Endothelial cell of umbilical vein (primary cell): ENCODE results near the gene HSPB6.

Experiments used
- EZH2 ChIP-seq: IDR thresholded peaks from 2 replicates; pipeline ENCODE4 v1.6.1; 2012; ENCODE audit warnings: borderline replicate concordance, low read depth, mild to moderate bottlenecking, moderate library complexity, low read length, inconsistent platforms; ENCODE audit not compliant: severe bottlenecking
- FOS ChIP-seq: IDR thresholded peaks from 2 replicates; pipeline ENCODE4 v1.6.1; 2011; ENCODE audit warnings: mild to moderate bottlenecking, low read length, moderate library complexity, borderline replicate concordance; ENCODE audit not compliant: insufficient read depth
- GATA2 ChIP-seq: IDR thresholded peaks from 2 replicates; pipeline ENCODE4 v1.7.0; 2011; ENCODE audit warnings: low read depth, mild to moderate bottlenecking, moderate library complexity, mixed read lengths, low read length; ENCODE audit not compliant: insufficient read length, insufficient read depth
- JUN ChIP-seq: IDR thresholded peaks from 2 replicates; pipeline ENCODE4 v1.6.1; 2011; ENCODE audit warnings: borderline replicate concordance, low read depth; ENCODE audit not compliant: insufficient read length, insufficient read depth
- POLR2A ChIP-seq: IDR thresholded peaks from 2 replicates; pipeline ENCODE4 v1.6.1; 2012; ENCODE audit warnings: low read depth, mild to moderate bottlenecking, control low read depth, low read length
- POLR2AphosphoS5 ChIP-seq: IDR thresholded peaks from 2 replicates; pipeline ENCODE4 v1.6.1; 2012; ENCODE audit warnings: low read depth, mild to moderate bottlenecking, control low read depth, low read length, moderate library complexity; ENCODE audit not compliant: insufficient read depth
- TF ChIP-seq, protein P1 (sequence below), 2 donors: IDR thresholded peaks; 1 replicate in 1 of 2; 2 replicates in 1 of 2; pipeline ENCODE4 v1.5.1; 2011; ENCODE audit warnings: low read length in 2 of 2, mild to moderate bottlenecking in 2 of 2, moderate library complexity in 2 of 2, control low read depth in 1 of 2, inconsistent platforms in 1 of 2, low read depth in 1 of 2; ENCODE audit not compliant: insufficient read depth in 1 of 2; ENCODE audit errors: extremely low read depth in 1 of 2
- TF ChIP-seq, protein P2 (sequence below): IDR thresholded peaks from 2 replicates; pipeline ENCODE4 v1.6.1; 2011; ENCODE audit not compliant: insufficient read depth, insufficient read length

DNA sequence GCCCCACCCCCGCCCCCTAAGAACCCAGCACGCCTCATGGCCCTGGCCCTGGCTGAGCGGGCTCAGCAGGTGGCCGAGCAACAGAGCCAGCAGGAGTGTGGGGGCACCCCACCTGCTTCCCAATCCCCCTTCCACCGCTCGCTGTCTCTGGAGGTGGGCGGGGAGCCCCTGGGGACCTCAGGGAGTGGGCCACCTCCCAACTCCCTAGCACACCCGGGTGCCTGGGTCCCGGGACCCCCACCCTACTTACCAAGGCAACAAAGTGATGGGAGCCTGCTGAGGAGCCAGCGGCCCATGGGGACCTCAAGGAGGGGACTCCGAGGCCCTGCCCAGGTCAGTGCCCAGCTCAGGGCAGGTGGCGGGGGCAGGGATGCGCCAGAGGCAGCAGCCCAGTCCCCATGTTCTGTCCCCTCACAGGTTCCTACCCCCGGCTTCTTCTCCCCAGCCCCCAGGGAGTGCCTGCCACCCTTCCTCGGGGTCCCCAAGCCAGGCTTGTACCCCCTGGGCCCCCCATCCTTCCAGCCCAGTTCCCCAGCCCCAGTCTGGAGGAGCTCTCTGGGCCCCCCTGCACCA lies 30.5 kb upstream of the HSPB6 start:
- TF ChIP-seq, protein P1, sequence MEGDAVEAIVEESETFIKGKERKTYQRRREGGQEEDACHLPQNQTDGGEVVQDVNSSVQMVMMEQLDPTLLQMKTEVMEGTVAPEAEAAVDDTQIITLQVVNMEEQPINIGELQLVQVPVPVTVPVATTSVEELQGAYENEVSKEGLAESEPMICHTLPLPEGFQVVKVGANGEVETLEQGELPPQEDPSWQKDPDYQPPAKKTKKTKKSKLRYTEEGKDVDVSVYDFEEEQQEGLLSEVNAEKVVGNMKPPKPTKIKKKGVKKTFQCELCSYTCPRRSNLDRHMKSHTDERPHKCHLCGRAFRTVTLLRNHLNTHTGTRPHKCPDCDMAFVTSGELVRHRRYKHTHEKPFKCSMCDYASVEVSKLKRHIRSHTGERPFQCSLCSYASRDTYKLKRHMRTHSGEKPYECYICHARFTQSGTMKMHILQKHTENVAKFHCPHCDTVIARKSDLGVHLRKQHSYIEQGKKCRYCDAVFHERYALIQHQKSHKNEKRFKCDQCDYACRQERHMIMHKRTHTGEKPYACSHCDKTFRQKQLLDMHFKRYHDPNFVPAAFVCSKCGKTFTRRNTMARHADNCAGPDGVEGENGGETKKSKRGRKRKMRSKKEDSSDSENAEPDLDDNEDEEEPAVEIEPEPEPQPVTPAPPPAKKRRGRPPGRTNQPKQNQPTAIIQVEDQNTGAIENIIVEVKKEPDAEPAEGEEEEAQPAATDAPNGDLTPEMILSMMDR (IDR thresholded peaks at IDR 0.05; ENCODE audit: extremely low read depth in 1 of 2, insufficient read depth in 1 of 2, low read depth in 1 of 2, low read length in 2 of 2), result no peak
- TF ChIP-seq JUN (no peak), POLR2A (no peak), POLR2AphosphoS5 (no peak), GATA2 (no peak), EZH2 (no peak), FOS (no peak)
- TF ChIP-seq, protein P2, sequence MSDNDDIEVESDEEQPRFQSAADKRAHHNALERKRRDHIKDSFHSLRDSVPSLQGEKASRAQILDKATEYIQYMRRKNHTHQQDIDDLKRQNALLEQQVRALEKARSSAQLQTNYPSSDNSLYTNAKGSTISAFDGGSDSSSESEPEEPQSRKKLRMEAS, result no peak
